ENCODE measurements around the gene PLET1. TPM values are rescaled to one million over a fixed set of nuclear protein-coding genes. Genes with fewer than 3 reads are reported as not detected.

PLET1 gene
- total and polyA plus RNA-seq, 2 of the 8 experiments (the other 6 are each of a cell fraction or from before 2014, with no cell fraction given), result not detected

DNA sequence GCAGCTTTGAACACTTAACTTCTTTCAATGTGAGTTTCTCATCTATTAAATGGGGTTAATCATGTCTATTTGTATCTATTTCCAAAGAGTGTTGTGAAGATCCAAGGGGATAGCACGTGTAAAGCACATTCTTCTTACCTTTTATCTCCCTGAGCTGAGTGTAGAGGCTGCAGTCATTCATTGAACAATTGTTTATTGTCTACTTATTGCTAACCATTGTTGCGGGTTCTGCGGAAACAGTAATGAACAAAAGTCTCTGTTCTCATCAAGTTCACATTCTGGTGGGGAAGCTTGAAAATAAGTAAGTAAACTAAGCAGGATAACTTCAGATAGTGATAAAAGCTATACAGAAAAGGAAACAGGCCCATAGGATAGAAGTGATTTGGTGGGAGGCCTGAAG, 27.4 kb upstream of the PLET1 start:
- DNase-seq (ENCODE audit: low read depth in 1 of 2, low spot score in 2 of 2) (no peak), FAIRE-seq (no peak)
- 90% methylated on average over 3 of the region's 3 CpGs; no CpG with 5 or more reads in 1 of the 2 experiments for WGBS, 2 experiments (ENCODE audit: extremely low coverage in 1 of 2, insufficient coverage in 1 of 2, insufficient read length in 1 of 2, insufficient replicate concordance in 2 of 2, low coverage in 1 of 2, low lambda C conversion rate in 2 of 2, missing lambda C conversion rate in 1 of 2)
- Histone ChIP-seq H4K91ac (replicated peaks; ENCODE audit: insufficient read length, low read length) (no peak overlapping the region), H3K9me3 (ENCODE audit: insufficient read depth in 2 of 2, low read depth in 1 of 2, low read length in 1 of 2) (no peaks in the 10 kb centered on the region), H2AFZ (ENCODE audit: low read length) (no peak overlapping the region), H3K4me3 (ENCODE audit: extremely low read depth in 1 of 4, insufficient read depth in 2 of 4, low read depth in 3 of 4, low read length in 4 of 4) (no peak overlapping the region), H2BK120ac (replicated peaks; ENCODE audit: low read depth, low read length) (no peak overlapping the region), H3K23ac (ENCODE audit: insufficient read length) (no peak overlapping the region), H3K56ac (replicated peaks; ENCODE audit: insufficient read length, low read depth, low read length) (no peak overlapping the region), H3K9ac (replicated peaks in 1 of 4; ENCODE audit: extremely low read depth in 1 of 4, low read depth in 3 of 4, low read length in 3 of 4) (no peak overlapping the region), H3K27me3 (replicated peaks in 1 of 4; ENCODE audit: control insufficient read depth in 3 of 4, extremely low read depth in 1 of 4, insufficient read depth in 3 of 4, low read length in 3 of 4) (peaks cover 0 to 7% (median 1%) of the 10 kb centered on the region in 4 experiments; a peak in 4 of 7 replicates), H4K20me1 (replicated peaks in 1 of 2; ENCODE audit: control insufficient read depth in 1 of 2, insufficient read depth in 2 of 2, low read length in 2 of 2) (no peaks in the 10 kb centered on the region), H3K27ac (ENCODE audit: low read depth, low read length) (no peak overlapping the region), H2BK12ac (ENCODE audit: low read depth, low read length) (no peak overlapping the region), H2AK5ac (ENCODE audit: low read depth, low read length) (no peak overlapping the region), H3K79me2 (ENCODE audit: control insufficient read depth in 1 of 2, insufficient read depth in 2 of 2, low read length in 2 of 2) (no peaks in the 10 kb centered on the region), H3K14ac (ENCODE audit: insufficient read length) (no peak overlapping the region), H3K79me1 (ENCODE audit: low read depth, low read length) (no peaks in the 10 kb centered on the region), H3K4ac (replicated peaks; ENCODE audit: insufficient read length, low read depth, low read length) (no peak overlapping the region), H3K36me3 (ENCODE audit: control insufficient read depth in 2 of 4, insufficient read depth in 4 of 4, low read length in 3 of 4) (no peaks in the 10 kb centered on the region), H4K5ac (ENCODE audit: insufficient read length, low read depth, low read length) (no peak overlapping the region), H3K18ac (ENCODE audit: extremely low read depth, low read length) (no peak overlapping the region), H3K4me1 (replicated peaks in 1 of 4; ENCODE audit: control insufficient read depth in 3 of 4, insufficient read depth in 4 of 4, low read length in 3 of 4) (peaks cover 0 to 5% (median 2%) of the 10 kb centered on the region in 4 experiments; a peak in 3 of 7 replicates), H4K8ac (ENCODE audit: extremely low read depth, insufficient read depth, low read length) (no peak overlapping the region), H2BK20ac (ENCODE audit: low read length) (no peak overlapping the region), H3K23me2 (ENCODE audit: low read depth, low read length) (peaks cover 7% of the 10 kb centered on the region), H3K4me2 (ENCODE audit: insufficient read depth in 1 of 2, low read depth in 2 of 2, low read length in 2 of 2) (no peak overlapping the region), H2BK15ac (ENCODE audit: low read length) (no peak overlapping the region), H2BK5ac (ENCODE audit: low read depth, low read length) (no peak overlapping the region)
- ChIA-PET CTCF (ENCODE audit: partially characterized antibody) (interaction anchor here (0.5 to 14.7 kb wide), 19 partner anchors 8 to 1002 kb away, joined by 3 to 257 read pairs (median 4); no protein-coding TSS in a partner anchor), POLR2A (ENCODE audit: partially characterized antibody) (no interaction called here)
- TF ChIP-seq EZH2 (IDR thresholded peaks at IDR 0.05; ENCODE audit: low read depth, low read length, severe bottlenecking), result no peak
- TF ChIP-seq YY1 (IDR thresholded peaks at IDR 0.05; ENCODE audit: low read depth, low read length), result no peak
- no peak for TF ChIP-seq NRF1 (IDR thresholded peaks at IDR 0.05; ENCODE audit: low read depth, low read length)
- TF ChIP-seq, protein P1, sequence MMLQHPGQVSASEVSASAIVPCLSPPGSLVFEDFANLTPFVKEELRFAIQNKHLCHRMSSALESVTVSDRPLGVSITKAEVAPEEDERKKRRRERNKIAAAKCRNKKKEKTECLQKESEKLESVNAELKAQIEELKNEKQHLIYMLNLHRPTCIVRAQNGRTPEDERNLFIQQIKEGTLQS (IDR thresholded peaks at IDR 0.05; ENCODE audit: insufficient read depth, low read depth, low read length), result no peak
- TF ChIP-seq POU5F1 (IDR thresholded peaks at IDR 0.05; ENCODE audit: low read depth, low read length), result no peak
- no peak for TF ChIP-seq ASH2L (IDR thresholded peaks at IDR 0.05; ENCODE audit: low read length)
- TF ChIP-seq, protein P2, sequence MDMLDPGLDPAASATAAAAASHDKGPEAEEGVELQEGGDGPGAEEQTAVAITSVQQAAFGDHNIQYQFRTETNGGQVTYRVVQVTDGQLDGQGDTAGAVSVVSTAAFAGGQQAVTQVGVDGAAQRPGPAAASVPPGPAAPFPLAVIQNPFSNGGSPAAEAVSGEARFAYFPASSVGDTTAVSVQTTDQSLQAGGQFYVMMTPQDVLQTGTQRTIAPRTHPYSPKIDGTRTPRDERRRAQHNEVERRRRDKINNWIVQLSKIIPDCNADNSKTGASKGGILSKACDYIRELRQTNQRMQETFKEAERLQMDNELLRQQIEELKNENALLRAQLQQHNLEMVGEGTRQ (IDR thresholded peaks at IDR 0.05; ENCODE audit: low read length), result no peak
- TF ChIP-seq SIRT6 (IDR thresholded peaks at IDR 0.05; ENCODE audit: low read length), result no peak
- no peak for TF ChIP-seq JUND (IDR thresholded peaks at IDR 0.05; ENCODE audit: low read length)
